Heart left ventricle (tissue), 13 donors: ENCODE data around the gene MT1M.

Experiments
- CTCF ChIP-seq, 12 donors: fragments of 200-600 bp; sonication (generic) in 4 of 12; IDR thresholded peaks; one replicate each; pipeline versions ENCODE4 v1.5.0 to v1.8.0; 2018 to 2022; ENCODE audit warnings: antibody characterized with exemption in 12 of 12, mild to moderate bottlenecking in 5 of 12
- POLR2A ChIP-seq, 2 donors: fragments of 450-650 bp; IDR thresholded peaks; one replicate each; pipeline ENCODE4 v1.6.1; 2017; ENCODE audit warnings: antibody characterized with exemption in 2 of 2, mild to moderate bottlenecking in 2 of 2, moderate library complexity in 2 of 2
- donor health status: ischemic (EF 13 %, LVEDD 7.1; RV severe dilation, severe dysfunction).
- donor health status: DM: no; HTN: yes; CAD: no.
- donor health status: DM: no; HTN: no; CAD: no.
- donor health status: ischemic (EF 25% LVEDD 6.9; RV normal size, moderate dysfunction).
- donor health status: ischemic (EF 25% LVEDD 5.7; RV mildly dilated, moderate dysfunction).
- donor health status: ischemic (EF 35%, LVEDD 5.7; RV mildly dilated, moderate dysfunction).
- donor health status: nonischemic (EF 11% LVEDD 7.7; RV severe dilation, severe dysfunction).
- donor health status: DM: yes; HTN: yes; CAD: no.
- donor health status: PGD.
- donor health status: ischemic (EF 29% LVEDD 5.4; RV normal size, mild dysfunction).
- donor health status: nonischemic (EF 23%, LVEDD 6.1; RV moderate dilation, normal function).

GRCh38 chr16:56641166-56641565 lies 8.7 kb downstream of the MT1M start:
- TF ChIP-seq CTCF (IDR thresholded peaks at IDR 0.05) (no peak), POLR2A (IDR thresholded peaks at IDR 0.05) (no peak)
